GM18858 (cell line): Measurements from ENCODE around the gene IRAK1.

Source experiments
- ATAC-seq: cut with Tn5 transposase; IDR thresholded peaks from one replicate; pipeline ENCODE4 v1.9.1; 2021; ENCODE audit not compliant: unreplicated experiment

The IRAK1 gene

DNA sequence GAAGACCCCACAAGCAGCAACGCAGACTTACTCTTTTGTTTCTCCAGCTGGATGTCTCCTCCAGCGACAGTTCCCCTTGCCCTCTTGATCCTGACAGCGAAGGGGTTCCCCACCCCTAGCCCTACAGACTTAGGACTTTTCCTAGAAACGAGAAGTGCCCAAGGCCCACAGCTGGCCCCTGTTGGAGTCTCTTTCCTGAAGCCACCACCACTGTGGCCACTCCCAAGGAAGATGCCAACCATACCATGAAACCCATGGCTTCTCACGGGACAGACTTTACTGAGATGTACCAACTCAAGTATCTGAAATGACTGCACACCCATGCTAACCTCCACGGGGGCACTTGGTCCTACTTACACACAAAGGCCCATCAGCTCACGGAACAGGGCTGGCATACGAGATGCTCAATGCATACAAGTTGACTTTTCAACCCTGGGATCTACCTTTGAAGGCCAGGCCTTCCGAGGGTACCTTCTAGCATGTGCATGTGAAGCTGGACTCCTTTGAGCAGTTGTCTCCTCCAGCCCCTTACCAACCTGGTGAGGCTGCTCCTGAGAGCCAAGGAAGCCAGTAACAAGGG is 924 bp upstream of the IRAK1 start:
- ATAC-seq, result no peak

DNA sequence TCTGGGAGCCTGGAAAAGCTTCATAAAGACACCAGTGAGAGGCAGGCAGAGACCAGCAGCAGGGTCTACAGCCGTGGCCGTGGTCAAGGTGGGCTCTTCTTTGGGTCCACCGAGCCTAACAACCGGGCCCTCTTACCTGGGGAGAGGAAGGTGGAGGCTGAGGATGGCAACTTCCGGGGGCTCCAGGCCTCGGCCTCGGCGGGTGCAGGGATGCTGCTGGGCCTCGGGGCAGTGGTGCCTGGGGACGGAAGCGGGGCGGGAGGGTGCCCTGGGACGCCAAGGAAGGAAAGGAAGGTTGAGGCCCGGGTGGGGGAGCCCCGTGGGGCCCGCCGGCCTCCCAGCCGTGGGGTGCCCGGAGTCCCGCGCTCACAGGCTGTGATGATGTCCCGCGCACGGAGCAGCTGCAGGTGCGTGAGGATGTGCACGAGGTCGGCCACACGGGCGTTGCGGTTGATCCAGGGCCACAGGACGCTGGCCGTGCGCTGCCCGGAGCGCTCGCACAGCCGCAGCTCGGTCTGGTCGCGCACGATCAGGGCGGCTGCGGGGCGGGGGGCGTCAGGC is 561 bp downstream of the IRAK1 start:
- ATAC-seq, result no peak

DNA sequence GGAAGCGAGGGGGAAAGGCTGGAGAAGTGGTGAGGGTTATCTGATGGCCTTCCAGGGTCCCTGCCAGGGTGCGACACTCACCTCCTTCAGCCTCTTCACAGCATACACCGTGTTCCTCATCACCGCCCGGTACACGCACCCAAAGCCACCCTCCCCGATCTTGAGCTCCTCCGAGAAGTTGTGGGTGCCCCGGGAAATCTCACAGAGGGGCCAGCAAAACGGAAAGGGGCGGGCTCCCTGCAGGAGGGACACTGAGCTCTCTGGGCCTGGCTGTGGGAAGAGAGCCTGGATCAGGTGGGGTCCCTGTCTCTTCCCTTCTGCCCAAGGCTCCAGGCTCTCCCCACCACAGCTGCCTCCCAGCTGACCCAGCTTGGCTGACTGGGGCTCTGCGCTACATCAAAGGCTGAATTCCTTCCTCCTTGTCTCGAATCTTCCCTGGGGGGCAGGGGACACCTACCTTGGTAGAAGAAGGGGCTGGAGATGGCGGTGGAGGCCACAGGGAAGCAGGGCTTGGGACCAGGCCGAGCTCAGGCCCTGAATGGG is 1.1 kb downstream of the IRAK1 start:
- ATAC-seq, result no peak

DNA sequence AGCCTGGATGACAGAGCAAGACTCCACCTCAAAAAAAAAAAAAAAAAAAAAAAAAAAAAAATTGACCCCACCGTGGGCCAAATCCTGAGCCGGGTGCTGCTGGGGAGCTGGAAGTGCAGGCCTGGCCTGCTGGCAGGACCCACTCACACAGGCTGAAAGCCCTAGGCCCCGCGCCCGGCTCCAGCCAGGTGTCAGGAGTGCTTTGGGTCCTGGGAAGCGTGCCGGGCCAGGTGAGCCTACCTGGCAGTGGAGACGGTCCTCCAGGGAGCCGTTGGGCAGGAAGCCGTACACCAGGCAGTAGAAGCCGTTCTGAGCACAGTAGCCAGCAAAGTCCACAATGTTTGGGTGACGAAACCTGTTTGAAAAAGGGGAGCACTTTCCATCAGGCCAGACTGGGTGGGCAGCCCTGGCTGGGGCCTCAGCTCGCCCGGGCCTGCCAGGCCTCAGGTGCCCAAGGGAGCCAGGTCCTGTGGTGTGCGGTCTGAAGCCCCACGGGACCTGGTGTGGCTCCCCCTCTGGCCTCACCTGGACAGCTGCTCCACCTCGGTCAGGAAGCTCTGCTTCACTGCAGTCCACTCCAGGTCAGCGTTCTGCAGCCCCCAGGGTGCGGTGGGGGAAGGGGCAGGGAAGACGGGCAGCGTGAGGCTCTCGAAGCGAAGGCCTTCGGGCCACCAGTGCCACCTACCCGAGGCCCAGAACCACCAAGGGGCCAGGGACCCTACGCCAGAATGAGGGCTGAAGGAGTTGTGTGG is 1.8 kb downstream of the IRAK1 start:
- ATAC-seq, result no peak

GRCh38 chrX:154016366-154017076 is 3.2 kb downstream of the IRAK1 start:
- ATAC-seq, result no peak

DNA sequence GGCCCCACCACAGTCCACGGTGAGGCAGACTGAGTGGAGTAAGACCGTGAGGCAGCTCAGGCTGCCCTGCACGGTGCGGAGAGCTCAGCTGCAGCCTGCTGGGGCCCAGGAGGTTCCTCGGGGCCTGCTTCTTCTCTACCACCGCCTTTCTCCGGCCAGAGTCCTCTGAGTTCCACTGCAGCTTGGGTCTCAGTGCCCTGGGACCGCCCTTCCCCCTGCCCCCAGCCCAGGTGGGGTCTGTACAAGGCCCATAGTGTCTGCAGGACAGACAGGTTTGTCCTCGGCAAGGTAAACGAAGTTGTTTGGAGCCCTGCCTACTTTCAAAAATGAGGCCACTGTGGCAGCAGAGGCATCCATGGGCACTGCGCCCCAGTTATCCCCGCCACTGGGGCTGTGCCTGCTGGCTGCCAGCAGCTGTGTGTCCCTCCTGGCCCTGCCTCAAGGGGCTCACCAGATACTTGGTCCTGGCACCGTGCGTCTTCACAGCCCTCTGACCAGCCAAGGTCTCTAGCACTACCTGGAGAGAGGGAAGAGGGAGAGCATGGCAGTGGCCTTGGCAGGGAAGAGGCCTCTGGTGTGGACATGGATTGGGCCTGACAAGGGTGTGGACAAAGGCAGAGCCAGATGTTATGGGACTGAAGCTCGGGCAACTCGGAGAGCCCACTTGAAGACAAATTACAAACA is 4.0 kb downstream of the IRAK1 start:
- no peak for ATAC-seq

DNA sequence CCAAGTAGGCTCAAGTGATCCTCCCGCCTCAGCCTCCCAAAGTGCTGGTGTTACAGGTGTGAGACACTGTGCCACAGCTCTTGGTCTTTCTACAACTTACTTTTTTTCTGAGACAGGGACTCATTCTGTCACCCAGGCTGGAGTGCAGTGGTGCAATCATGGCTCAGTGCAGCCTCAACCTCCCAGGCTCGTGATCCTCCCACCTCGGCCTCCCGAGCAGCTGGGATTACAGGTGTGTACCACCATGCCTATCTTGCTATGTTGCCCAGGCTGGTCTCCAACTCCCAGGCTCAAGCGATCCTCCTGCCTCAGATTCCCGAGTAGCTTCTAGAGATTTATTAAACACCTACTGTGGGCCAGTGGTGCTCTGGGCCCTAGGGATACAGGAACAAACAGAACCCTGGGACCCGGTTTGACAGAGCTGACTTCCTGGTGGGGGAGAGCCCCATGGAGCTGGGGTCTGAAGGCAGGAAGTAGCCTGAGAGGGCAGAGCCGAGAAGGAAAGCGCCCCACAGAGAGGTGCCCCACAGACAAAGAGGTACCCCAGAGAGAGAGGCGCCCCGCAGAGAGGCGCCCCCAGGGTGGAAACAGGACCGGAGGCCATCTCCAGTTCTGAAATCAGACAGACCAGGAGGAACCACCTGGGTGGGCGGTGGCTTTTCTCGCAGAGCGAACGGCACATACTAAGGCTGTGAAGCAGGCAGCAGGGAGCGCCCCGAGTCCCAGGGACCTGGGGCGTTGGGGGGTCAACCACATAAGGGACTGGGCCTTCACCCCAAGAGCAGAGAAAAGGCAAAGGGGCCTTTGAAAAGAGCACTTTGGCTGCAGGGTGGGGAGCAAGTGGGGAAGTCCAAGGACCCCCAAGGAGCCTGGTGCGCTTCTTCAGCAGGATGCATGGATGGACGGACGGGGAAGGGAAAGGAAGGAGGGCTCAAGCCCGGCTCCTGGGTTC is 5.0 kb downstream of the IRAK1 start:
- ATAC-seq, result no peak

GRCh38 chrX:154013614-154014360 is 5.9 kb downstream of the IRAK1 start:
- ATAC-seq, result peak; percentile 46

DNA sequence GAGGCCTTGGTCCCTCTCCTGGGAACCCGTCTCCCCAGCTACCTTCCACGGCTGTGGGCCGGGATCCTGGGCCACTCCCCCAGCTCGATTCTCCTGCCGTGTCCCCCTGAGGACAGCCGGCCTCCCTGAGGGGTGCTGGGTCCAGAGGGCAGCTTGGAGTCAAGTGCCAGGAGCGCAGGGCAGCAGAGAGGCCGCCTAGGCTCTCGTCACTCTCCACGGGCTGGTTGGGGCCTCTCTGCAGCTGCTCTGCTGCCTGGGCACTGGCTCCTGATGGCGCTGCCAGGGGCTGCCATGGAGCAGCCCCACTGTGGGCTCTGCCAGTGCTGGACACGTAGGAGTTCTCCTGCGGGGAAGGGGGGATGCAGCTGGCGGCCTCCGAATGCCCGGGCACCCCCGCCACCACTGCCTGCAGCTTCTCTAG is 6.7 kb downstream of the IRAK1 start:
- no peak for ATAC-seq

DNA sequence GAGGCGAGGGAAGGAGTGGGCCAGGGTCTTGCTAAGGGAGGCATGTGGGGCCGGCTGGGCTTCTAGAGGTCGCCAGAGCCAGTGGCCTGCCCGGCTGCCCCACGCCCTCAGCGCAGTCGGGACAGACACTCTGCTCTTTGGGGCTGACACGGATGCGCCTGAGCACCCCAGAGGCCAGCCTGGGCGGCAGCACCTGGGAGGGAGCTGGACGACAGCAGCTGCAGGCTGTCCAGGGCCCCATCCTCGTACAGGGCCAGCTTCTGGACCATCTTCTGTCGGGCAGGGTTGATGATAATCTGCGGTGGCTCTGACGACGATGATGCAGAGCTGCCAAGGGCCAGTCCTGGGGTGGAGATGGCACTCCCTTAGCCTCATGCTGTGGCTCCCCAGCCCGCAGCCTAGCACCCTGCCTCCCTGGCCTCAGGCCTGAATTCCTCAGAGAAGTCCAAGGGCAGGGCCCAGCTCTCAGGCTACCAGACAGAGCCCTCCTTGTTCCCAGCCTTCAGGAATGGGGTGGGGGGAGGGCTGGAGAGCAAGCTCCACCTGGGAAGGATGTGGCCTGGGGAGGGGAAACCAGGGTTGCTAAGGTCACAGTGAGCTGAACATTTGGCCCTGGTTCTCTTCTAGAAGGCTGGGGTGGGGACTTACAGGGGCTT is 7.2 kb downstream of the IRAK1 start:
- ATAC-seq, result no peak

GRCh38 chrX:154011376-154012335 is 8.0 kb downstream of the IRAK1 start:
- ATAC-seq, result no peak

DNA sequence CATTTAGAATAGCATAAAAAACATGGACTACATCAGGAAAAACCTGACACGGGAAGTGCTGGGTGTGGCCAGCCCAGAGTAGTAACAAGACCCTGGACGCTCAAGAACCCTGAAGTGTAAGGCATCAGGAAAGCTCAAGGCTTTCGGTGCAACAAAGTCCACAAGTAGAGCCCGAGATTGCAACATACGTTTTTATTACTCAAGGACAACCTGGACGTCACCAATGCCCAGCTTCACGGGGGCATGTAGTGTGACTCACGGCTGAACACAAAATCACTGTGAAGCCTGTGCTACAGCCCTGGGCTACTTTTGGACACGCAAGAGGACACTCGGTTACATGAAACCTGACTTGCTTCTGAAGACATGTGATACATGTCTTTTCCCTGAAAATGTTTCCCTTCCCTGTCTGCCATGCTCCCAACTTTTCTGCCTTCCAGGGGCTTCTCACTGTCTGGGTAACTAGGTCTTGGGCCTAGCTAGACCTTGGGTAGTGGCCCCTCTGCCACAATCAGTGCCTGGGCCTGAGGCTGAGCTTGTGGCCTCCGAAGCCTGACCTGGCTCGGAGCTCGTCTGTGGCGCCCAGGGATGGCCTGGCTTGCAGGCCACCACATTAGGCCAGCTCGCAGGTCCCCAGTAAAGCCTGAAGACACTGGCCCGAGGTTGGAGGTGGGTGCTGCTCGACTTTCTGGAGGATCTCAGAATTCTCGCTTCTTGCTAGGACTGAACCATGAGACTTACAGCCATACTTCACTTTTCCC is 9.2 kb downstream of the IRAK1 start:
- ATAC-seq, result no peak

DNA sequence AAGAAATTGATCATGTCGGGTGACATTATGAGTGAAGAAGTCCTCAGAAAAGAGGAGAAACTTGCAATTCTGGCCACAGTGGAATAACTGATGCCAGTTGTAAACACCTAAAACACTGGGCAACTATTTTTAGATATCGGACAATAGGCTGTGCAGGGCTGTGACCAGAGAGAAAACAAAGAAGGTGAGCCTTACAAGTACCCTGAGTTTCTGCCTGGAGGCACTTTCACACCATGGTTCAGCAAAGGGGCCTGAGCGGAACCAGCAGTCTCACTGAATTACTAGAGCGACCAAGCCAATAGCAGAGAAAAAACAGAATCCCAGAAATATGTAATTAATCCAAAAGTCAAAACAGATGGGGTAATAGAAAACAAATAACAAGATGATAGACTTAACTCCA is 11.2 kb downstream of the IRAK1 start:
- ATAC-seq, result no peak

DNA sequence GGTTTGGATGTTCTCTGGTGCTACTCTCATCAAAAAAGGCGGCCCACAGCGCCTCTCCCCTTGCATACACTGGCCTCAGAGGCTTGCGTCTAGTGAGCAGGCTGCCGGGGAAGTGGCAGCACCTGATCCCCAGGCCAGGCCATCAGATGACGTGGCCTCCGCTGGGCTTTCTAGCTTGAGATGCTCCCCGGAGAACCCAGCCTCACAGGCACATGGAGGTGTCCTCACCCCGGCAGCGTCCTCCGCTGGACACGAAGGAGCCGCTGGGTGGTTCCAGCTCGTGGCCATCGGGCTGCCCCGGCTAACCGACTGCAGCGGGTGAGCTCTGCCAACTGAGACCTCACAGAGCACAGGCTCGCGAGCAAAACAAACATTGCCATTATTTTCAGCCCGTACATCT is 12.8 kb downstream of the IRAK1 start:
- ATAC-seq, result no peak

- ATAC-seq, result no peak
Observed at GRCh38 chrX:154004315-154004714, 15.4 kb downstream of the IRAK1 start.

DNA sequence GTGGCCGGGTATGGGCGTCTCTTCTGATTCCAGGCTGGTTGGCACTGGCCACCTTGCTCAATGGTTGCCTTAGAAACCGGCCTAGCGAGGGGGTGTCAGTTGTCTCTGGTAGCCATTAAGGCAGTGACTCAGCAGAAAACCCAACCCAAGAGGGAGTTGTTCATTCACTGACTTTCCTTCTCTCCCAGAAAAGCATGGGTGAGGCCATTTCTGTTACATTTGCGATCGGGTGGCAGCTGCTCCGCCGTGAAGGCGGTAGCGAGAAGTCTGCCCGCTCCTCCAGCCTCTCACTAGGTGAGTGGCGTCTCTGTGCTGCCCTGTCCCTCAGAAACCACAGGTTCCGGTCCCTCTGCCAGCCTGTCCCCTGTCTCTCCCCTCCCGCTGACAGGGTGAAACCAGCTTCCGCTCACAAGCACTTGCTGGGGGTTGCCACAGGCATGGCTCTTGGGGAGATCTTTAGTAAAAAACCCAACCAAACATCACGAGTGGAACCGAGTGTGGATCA is 17.4 kb downstream of the IRAK1 start:
- ATAC-seq, result no peak

- no peak for ATAC-seq
Observed at GRCh38 chrX:154000051-154000450, 19.7 kb downstream of the IRAK1 start.
